GM12801 (cell line): ENCODE results near the gene TIAM2.

ENCODE experiments used
- CTCF ChIP-seq: IDR thresholded peaks from one replicate; pipeline ENCODE4 v1.5.1; 2011; ENCODE audit warnings: control low read depth; ENCODE audit not compliant: insufficient read length; ENCODE audit errors: extremely low read depth

The TIAM2 gene

GRCh38 chr6:155170519-155170918 lies 175.4 kb downstream of the TIAM2 start:
- TF ChIP-seq CTCF, result no peak

- TF ChIP-seq CTCF, result no peak
These were observed 176.1 kb downstream of the TIAM2 start for GRCh38 chr6:155171109-155171746.

GRCh38 chr6:155171747-155172449 lies 176.8 kb downstream of the TIAM2 start:
- TF ChIP-seq CTCF, result no peak

- no peak for TF ChIP-seq CTCF
These were observed 178.4 kb downstream of the TIAM2 start for GRCh38 chr6:155173488-155173887.

GRCh38 chr6:155174576-155175211 lies 179.6 kb downstream of the TIAM2 start:
- no peak for TF ChIP-seq CTCF

GRCh38 chr6:155177363-155177961 lies 182.3 kb downstream of the TIAM2 start:
- TF ChIP-seq CTCF, result no peak

- no peak for TF ChIP-seq CTCF
These were observed 186.4 kb downstream of the TIAM2 start for GRCh38 chr6:155181498-155181897.
